GM06990 (cell line): ENCODE results near the gene GALNT7.
"Not testable (repeated sequence)": the region's sequence is repeated elsewhere in the genome, so short reads cannot be mapped to it uniquely, and the experiment has no call there.

Source experiments
- DNase-seq: peaks from one replicate; pipeline ENCODE4 v3.0.0-alpha.2; 2011; ENCODE audit not compliant: insufficient read length; ENCODE audit errors: extremely low read depth
- H3K27me3 ChIP-seq: replicated peaks from 2 replicates; pipeline ENCODE4 v1.6.0; 2011; ENCODE audit warnings: low read length; ENCODE audit not compliant: control insufficient read depth, insufficient read depth
- H3K36me3 ChIP-seq: 2 replicates; pipeline ENCODE4 v1.5.1; 2011; ENCODE audit warnings: low read length; ENCODE audit not compliant: control insufficient read depth, insufficient read depth
- H3K4me3 ChIP-seq: replicated peaks from 2 replicates; pipeline ENCODE4 v1.5.1; 2011; ENCODE audit warnings: low read depth, mild to moderate bottlenecking, control low read depth, low read length
- CTCF ChIP-seq: IDR thresholded peaks from 2 replicates; pipeline ENCODE4 v1.5.1; 2011; ENCODE audit warnings: low read length, control low read depth, mild to moderate bottlenecking, inconsistent platforms; ENCODE audit not compliant: insufficient read depth, poor library complexity, severe bottlenecking

Gene GALNT7

GRCh38 chr4:173168396-173169177 lies at the start of gene GALNT7:
TSS of gene GALNT7 (plus strand) at chr4:173168811. CDS start at chr4:173168836, 25 bp downstream.
- peak; percentile 83 for DNase-seq
- Histone ChIP-seq H3K4me3 (peak within 1 kb of the TSS; percentile 85), H3K36me3 (no peaks in the 10 kb centered on the region), H3K27me3 (no peaks in the 10 kb centered on the region)
- no peak for TF ChIP-seq CTCF

- H3K36me3 ChIP-seq, H3K27me3 ChIP-seq, DNase-seq, H3K4me3 ChIP-seq: not testable (repeated sequence)
Observed at GRCh38 chr4:173118819-173119218, 49.8 kb upstream of the GALNT7 start.

GRCh38 chr4:173119818-173120217 lies 48.8 kb upstream of the GALNT7 start:
- H3K4me3 ChIP-seq: no peak overlapping the region
- no peak for TF ChIP-seq CTCF
- no peaks in the 10 kb centered on the region for H3K27me3 ChIP-seq
- no peaks in the 10 kb centered on the region for H3K36me3 ChIP-seq
- DNase-seq: no peak

GRCh38 chr4:173121076-173121561 lies 47.5 kb upstream of the GALNT7 start:
- peak; percentile 7 for DNase-seq
- no peak overlapping the region for H3K4me3 ChIP-seq
- no peak for TF ChIP-seq CTCF
- no peaks in the 10 kb centered on the region for H3K36me3 ChIP-seq
- H3K27me3 ChIP-seq: no peaks in the 10 kb centered on the region

- no peaks in the 10 kb centered on the region for H3K27me3 ChIP-seq
- no peak for TF ChIP-seq CTCF
- H3K4me3 ChIP-seq: no peak overlapping the region
- no peaks in the 10 kb centered on the region for H3K36me3 ChIP-seq
- no peak for DNase-seq
Observed at GRCh38 chr4:173124209-173124865, 44.3 kb upstream of the GALNT7 start.

- Histone ChIP-seq H3K36me3 (no peaks in the 10 kb centered on the region), H3K27me3 (no peaks in the 10 kb centered on the region), H3K4me3 (no peak overlapping the region)
- TF ChIP-seq CTCF: no peak
- DNase-seq: no peak
Observed at GRCh38 chr4:173125216-173125812, 43.3 kb upstream of the GALNT7 start.
